GM19324 (cell line): ENCODE results near the gene UPK3A.
A peak's percentile ranks its signal among the peaks of the same experiment; 100 is the strongest.

Source experiments
- ATAC-seq: cut with Tn5 transposase; IDR thresholded peaks from one replicate; pipeline ENCODE4 v1.9.1; 2021; ENCODE audit warnings: mild to moderate bottlenecking, moderate library complexity; ENCODE audit not compliant: unreplicated experiment, low FRiP score

The UPK3A gene

GRCh38 chr22:45284705-45285262 is at the start of gene UPK3A:
Gene UPK3A (plus strand): TSS chr22:45284949. CDS start chr22:45285014, 65 bp downstream.
- ATAC-seq, result no peak

- ATAC-seq, result peak; percentile 59
Observed at GRCh38 chr22:45235101-45235777, 49.5 kb upstream of the UPK3A start.

GRCh38 chr22:45235851-45236342 is 48.9 kb upstream of the UPK3A start:
- ATAC-seq, result peak; percentile 5

DNA sequence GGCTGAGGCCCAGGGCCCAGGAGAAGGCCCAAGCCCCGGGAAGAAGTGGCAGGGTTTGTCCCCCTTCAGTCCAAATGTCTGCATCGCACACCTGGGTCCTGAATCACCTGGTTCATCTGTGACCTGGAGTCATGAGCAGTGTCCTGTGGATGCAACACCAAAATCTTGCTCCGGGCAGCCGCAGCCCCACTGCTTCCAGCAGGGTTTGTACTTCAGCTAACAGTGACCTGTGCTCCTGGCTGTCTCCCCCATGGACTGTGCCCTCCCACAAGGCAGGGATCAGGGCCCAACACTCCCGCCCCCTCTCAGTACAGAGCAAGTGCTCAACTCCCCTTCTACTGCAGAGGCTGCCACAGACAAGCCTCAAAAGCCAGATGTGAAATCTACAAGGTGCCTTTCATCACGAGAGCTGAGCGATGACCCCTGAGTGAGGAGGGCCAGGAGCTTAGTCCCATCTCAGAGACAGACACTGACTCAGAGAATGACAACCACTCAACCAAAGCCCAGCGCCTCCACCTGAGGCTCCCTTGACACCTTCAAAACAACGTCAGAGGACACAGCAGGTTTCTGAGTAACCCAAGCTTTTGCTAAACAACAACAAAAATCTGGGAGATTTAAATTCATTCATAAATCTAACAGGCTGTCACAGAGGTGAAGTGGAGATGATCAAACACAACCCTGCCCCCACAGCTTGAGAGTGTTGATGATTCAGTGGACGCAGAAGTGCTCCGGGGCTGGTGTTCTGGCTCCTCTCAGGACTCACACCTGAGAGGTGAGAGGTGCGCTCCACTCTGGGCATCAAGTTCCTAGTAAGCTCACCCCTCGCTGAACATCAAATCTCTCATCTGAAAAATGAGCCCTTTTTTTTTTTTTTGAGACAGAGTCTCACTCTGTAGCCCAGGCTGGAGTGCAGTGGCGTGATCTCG is 47.4 kb upstream of the UPK3A start:
- ATAC-seq, result no peak

DNA sequence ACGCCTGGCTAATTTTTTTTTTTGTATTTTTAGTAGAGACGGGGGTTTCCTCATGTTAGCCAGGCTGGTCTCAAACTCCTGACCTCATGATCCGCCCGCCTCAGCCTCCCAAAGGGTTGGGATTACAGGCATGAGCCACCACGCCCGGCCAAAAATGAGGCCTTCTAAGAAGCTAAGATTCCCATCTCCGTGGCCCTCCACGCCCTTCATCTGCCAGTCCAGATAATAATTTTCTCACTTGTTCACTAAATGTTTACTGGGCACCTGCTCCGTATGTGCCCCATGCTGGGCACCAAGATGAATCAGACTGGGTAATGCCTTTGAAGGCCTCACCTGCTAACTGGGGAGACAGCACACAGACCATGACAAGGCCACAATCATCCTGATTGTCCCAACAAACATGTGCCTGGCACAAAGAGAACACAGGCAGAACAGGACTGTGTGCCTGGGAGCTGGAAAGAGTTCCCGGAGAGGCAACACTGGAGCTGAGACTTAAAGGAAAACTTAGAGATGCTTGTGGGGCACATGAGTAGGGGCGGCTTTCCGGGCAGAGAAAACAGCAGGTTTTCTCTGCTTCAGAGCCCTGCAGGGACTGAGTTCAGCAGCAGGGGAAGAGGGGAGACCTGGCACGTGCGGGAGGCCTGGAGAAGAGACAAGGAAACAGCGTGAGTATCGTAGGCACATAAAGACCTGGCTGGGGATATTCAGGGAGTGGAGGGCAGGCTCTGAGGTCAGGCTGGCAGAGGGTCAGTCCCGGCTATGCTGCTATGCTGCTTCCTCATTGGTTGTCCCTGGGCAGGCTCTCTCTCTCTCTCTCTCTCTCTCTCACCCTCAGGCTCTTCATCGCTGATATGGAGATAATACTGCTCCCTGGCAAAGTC is 46.4 kb upstream of the UPK3A start:
- no peak for ATAC-seq

DNA sequence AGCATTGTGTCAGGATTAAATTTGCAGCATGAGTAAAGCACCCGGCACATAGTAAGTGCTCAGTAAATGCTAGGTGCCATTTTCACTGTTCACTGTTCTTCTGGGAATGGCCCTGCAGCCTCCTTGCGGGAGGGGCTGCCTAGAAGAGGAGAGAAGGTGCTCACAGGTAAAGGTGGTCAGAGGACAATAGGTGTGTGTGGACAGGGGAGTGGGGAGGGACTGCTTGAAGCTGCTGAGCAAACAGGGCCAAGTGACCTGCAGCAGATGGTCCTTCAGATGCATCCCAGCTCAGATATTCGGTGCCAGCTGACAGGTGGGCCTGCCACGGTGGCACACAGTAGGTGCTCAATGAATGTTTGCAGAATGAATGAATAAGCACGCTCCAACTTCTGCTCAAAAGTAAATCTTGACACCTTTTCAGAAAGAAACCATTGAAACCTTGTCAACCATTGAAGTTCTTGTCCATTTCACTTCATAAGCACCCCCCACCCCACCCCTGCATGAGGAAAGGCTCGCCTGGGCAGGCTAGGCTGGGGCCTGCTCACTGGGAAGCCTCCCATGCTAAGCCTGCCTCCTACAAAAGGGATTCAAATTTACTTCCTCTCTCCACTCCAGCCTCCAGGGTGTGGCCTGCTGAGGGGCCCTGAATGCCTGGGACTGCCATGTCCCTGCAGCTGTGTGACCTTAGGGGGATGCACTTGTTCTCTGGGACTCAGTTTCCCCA is 45.6 kb upstream of the UPK3A start:
- ATAC-seq, result no peak

DNA sequence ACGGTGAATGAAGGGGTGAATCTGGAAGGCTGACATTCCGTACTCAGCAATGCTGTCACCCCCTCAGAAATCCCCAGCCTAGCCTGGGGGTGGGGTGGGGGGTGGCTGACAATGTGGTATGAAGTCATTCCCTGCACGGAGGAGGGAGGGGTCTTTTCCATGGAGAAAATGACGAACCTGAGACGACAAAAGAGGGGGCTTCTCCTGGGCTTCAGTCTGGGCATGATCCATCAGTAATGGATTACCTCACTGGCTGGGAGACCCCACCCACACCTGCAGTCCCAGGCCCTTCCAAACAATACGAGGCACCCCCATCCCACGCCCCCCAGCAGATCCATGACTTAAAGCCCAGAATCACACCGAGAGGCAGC is 45.1 kb upstream of the UPK3A start:
- no peak for ATAC-seq

DNA sequence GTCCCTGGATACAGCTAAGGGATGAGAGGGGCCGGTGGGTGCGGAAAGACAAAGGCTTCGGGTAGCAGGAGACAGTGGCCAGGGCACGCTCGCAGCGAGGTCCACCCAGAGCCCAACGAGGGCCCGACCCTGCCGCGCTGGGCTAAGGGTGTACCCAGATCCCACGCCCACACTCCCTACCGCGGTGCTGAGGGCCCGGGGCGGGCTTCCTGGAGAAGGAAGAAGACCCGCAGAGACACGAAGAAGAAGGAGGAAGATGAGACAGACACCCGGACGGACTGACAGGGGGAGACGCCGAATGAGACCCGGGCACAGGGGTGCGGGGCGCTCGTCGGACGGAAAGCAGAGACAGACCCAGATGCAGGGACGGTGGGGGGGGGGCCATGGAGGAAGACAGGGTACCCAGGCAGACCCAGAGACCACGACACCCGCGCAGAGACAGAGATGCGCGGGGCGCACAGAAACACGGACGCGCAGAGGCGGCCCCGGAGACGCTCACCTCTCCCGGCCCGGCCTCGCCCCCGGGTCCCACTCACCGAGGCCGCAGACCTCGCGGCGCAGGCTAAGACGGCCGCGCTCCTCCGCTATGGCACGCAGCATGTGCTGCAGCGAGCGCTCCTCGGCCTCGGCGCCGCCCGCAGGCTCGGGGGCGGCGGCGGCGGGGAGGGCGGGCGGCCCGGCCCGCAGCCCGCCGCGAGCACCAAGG is 44.5 kb upstream of the UPK3A start:
- ATAC-seq, result peak; percentile 22

- ATAC-seq, result peak; percentile 65
Observed at GRCh38 chr22:45240810-45241631, 43.7 kb upstream of the UPK3A start, which contains the start of gene KIAA0930. Gene KIAA0930 (minus strand): TSS chr22:45240894. CDS start chr22:45240703, 191 bp downstream.

DNA sequence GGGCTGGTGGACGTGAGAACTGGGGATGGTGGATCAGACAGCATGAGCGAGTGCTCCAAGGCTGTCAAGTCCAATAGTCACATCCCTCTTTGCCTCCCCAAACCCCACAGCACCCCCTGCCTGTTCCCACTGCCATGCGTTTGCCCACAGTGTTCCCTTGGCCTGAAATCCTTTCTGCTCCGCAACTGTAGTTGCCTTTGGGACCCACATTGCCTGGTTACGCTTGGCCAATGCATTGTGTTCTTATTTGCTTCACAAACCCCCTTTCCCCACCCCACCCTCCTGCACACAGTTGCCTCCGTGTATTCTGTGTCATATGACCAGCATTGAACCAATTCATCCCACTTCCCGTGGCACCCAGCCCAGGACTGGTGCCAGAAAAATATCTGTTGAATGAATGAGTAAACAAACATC is 42.0 kb upstream of the UPK3A start:
- no peak for ATAC-seq

GRCh38 chr22:45244916-45245315 is 39.8 kb upstream of the UPK3A start:
- no peak for ATAC-seq

DNA sequence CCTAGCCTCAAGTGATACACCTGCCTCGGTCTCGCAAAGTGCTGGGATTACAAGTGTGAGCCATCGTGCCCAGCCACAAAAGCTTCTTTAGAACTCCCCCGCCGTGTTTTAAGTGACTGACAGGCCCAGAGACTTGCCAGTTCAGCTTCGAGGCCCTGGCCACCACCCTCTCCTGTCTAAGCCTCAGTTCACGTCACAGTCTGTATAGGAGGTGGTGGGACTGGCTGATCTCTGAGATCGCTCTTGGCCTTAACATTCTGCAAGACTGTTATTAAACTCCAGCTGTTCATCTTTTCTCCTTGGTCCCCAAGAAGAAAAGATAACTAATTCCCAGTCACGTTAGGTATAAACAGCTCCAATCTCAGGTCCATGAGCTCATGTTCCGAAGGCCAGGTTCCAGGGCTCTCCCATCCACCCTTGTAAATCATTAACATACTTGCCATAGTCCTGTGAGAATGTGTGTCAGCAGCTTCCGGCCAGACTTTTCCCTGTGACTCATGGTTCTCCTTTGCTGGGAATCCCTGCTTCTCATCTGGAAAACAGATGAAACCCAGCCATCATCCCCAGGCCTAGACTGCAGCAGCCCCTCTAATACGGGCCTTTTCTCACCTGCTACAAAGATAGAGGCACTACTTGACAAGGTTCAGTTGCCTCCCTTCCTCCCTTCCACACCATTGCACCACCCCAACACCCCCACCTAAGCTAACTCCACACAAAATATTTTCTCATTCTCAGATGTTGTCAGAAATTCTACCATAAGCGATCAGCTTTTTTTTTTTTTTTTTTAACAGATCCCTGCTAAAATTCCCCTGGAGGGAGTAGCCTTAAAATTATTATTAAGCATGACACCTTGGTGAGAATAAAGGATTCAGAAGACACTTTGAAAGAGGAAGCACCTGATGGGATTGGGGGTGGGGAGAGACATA is 38.4 kb upstream of the UPK3A start:
- no peak for ATAC-seq

- peak; percentile 51 for ATAC-seq
Observed at GRCh38 chr22:45248832-45249561, 35.8 kb upstream of the UPK3A start.

- no peak for ATAC-seq
Observed at GRCh38 chr22:45251825-45252224, 32.9 kb upstream of the UPK3A start.

DNA sequence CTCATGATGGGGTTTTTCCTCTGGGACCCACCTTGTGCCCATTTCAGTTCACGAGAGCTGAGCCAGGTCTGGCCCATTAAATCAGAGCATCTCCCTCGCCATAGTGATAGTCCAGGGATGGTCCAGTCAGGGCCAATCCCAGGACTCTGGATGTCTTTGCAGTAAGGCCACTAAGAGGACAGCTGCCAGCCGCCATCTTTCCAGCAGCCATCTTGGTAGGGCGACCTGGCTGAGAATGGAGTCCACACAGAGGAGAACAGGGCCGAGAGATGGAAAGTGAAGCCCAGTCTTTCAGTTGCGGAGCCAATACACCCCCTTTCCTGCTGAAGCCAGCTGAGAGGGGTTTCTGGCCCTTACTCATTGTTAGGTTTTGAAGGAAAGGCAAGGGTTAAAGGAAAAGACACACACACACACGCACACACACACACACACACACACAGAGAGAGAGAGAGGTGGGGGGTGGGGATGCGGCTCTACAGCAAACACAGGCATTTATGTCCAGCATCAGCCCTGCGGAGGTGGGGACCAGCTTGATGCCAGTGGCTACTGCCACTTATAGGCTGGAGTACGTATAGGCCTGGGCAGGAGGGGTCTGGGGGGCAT is 31.6 kb upstream of the UPK3A start:
- no peak for ATAC-seq

DNA sequence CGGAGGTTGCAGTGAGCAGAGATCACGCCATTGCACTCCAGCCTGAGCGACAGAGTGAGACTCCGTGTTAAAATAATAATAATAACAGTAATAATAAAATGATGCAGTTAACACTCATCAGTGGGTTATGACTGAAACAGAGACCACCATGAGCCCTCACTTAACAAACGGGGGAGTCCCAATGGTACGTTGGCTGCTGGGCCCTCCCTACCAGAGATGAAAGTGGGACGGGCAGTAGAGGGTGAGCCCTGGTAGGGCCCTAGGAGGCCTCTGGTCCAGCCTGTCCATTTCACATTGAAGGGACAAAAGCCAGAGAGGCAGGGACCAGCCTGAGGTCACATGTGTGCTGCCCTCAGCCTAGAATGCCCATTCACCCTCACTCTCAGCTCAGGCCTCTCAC is 30.4 kb upstream of the UPK3A start:
- ATAC-seq, result no peak
